IMR-90 (cell line): ENCODE results near the gene HSF2. TPM values are rescaled to one million over a fixed set of nuclear protein-coding genes. Genes with fewer than 3 reads are reported as not detected.

Source experiments
- ATAC-seq: fragments of 200-7000 bp; cut with Tn5 transposase; 2 replicates; pipeline ENCODE4 v1.9.1; 2020; ENCODE audit warnings: low read depth, mild to moderate bottlenecking, moderate library complexity
- BruUV-seq: library from RNA; stranded (reverse); fragments of 400-500 nt; replicated peaks from 2 replicates; lab custom pipeline; 2021; lab: Mats Ljungman, UMichigan
- CTCF ChIA-PET: fragments of 300-600 bp; formaldehyde crosslinking; extraction: SDS; loops from one replicate; lab custom pipeline; 2021; ENCODE audit warnings: antibody characterized with exemption; lab: Yijun Ruan, JAX
- POLR2A ChIA-PET: fragments of 300-600 bp; sonication (Branson Sonifier 250); formaldehyde crosslinking; loops from one replicate; lab custom pipeline; 2022; ENCODE audit warnings: antibody characterized with exemption; ENCODE audit not compliant: unreplicated experiment; lab: Charles Lee
- DNase-seq: peaks from one replicate; pipeline ENCODE4 v3.0.0; 2013
- H2AFZ ChIP-seq: replicated peaks from 2 replicates; pipeline ENCODE3; 2013; ENCODE audit warnings: low read length, mild to moderate bottlenecking; ENCODE audit not compliant: poor library complexity
- H2AK5ac ChIP-seq: 2 replicates; pipeline ENCODE4 v1.6.1; 2013; ENCODE audit warnings: low read depth, low read length, inconsistent platforms
- H2AK9ac ChIP-seq: replicated peaks from 2 replicates; pipeline ENCODE3; 2013; ENCODE audit warnings: mild to moderate bottlenecking, low read depth, low read length, moderate library complexity; ENCODE audit not compliant: poor library complexity
- H2BK120ac ChIP-seq: 2 replicates; pipeline ENCODE4 v1.6.1; 2013; ENCODE audit warnings: low read depth, low read length, inconsistent platforms
- H2BK15ac ChIP-seq: 3 replicates; pipeline ENCODE4 v1.6.1; 2013; ENCODE audit warnings: low read depth, low read length, inconsistent platforms
- H2BK20ac ChIP-seq: 2 replicates; pipeline ENCODE4 v1.6.1; 2013; ENCODE audit warnings: low read depth, mild to moderate bottlenecking, inconsistent platforms, low read length, moderate library complexity
- H2BK5ac ChIP-seq: 2 replicates; pipeline ENCODE4 v1.6.1; 2013; ENCODE audit warnings: mild to moderate bottlenecking, low read depth, low read length, inconsistent platforms; ENCODE audit not compliant: poor library complexity, severe bottlenecking
- H3K14ac ChIP-seq: replicated peaks from 2 replicates; pipeline ENCODE4 v1.6.1; 2013; ENCODE audit warnings: low read depth, low read length, inconsistent platforms
- H3K18ac ChIP-seq: 2 replicates; pipeline ENCODE4 v1.6.1; 2013; ENCODE audit warnings: low read depth, low read length, control low read depth
- H3K23ac ChIP-seq: 2 replicates; pipeline ENCODE4 v1.6.1; 2013; ENCODE audit warnings: low read depth, low read length, inconsistent platforms
- H3K27ac ChIP-seq: 2 replicates; pipeline ENCODE4 v1.5.1; 2013; ENCODE audit warnings: mild to moderate bottlenecking, control low read depth, low read length; ENCODE audit not compliant: insufficient read depth
- H3K27me3 ChIP-seq: 2 replicates; pipeline ENCODE4 v1.6.1; 2013; ENCODE audit warnings: low read length; ENCODE audit not compliant: control insufficient read depth, insufficient read depth
- H3K36me3 ChIP-seq: 2 replicates; pipeline ENCODE4 v1.6.1; 2013; ENCODE audit warnings: low read length, mixed read lengths; ENCODE audit not compliant: control insufficient read depth, insufficient read depth
- H3K4ac ChIP-seq: 2 replicates; pipeline ENCODE4 v1.6.1; 2013; ENCODE audit warnings: low read depth, low read length, inconsistent platforms
- H3K4me1 ChIP-seq: 2 replicates; pipeline ENCODE4 v1.6.1; 2013; ENCODE audit warnings: low read length, mixed read lengths; ENCODE audit not compliant: control insufficient read depth, insufficient read depth
- H3K4me2 ChIP-seq: 2 replicates; pipeline ENCODE4 v1.6.1; 2013; ENCODE audit warnings: low read depth, mild to moderate bottlenecking, control low read depth, low read length, moderate library complexity
- H3K4me3 ChIP-seq: 2 replicates; pipeline ENCODE4 v1.5.1; 2013; ENCODE audit warnings: low read depth, mild to moderate bottlenecking, control low read depth, low read length, moderate library complexity; ENCODE audit not compliant: insufficient read depth
- H3K56ac ChIP-seq: 2 replicates; pipeline ENCODE4 v1.6.1; 2013; ENCODE audit warnings: low read length, inconsistent platforms; ENCODE audit not compliant: insufficient read depth; ENCODE audit errors: extremely low read depth
- H3K79me1 ChIP-seq, 2 experiments: 2 replicates each; pipeline ENCODE4 v1.6.1; 2013; ENCODE audit warnings: low read length in 2 of 2, inconsistent platforms in 1 of 2, low read depth in 1 of 2
- H3K9ac ChIP-seq: 2 replicates; pipeline ENCODE4 v1.6.1; 2013; ENCODE audit warnings: low read depth, low read length, control low read depth
- H3K9me1 ChIP-seq: 2 replicates; pipeline ENCODE4 v1.6.1; 2013; ENCODE audit warnings: low read length, inconsistent platforms; ENCODE audit not compliant: insufficient read depth
- H3K9me3 ChIP-seq: 2 replicates; pipeline ENCODE4 v1.6.1; 2013; ENCODE audit warnings: low read length; ENCODE audit not compliant: control insufficient read depth, insufficient read depth
- H4K20me1 ChIP-seq: 2 replicates; pipeline ENCODE4 v1.6.1; 2013; ENCODE audit warnings: low read length, inconsistent platforms; ENCODE audit not compliant: insufficient read depth
- H4K5ac ChIP-seq: 2 replicates; pipeline ENCODE4 v1.6.1; 2013; ENCODE audit warnings: mild to moderate bottlenecking, low read depth, low read length, control low read depth
- H4K8ac ChIP-seq, 2 experiments: 2 replicates each; pipeline ENCODE4 v1.6.1; 2013; ENCODE audit warnings: low read depth in 2 of 2, low read length in 2 of 2, control low read depth in 1 of 2, inconsistent platforms in 1 of 2
- H4K91ac ChIP-seq: 2 replicates; pipeline ENCODE4 v1.6.1; 2013; ENCODE audit warnings: low read depth, low read length, inconsistent platforms; ENCODE audit not compliant: insufficient read depth
- BHLHE40 ChIP-seq: fragments of 150-350 bp; IDR thresholded peaks from 2 replicates; pipeline ENCODE4 v1.6.1; 2016; ENCODE audit warnings: mild to moderate bottlenecking, low read depth, low read length
- CEBPB ChIP-seq: IDR thresholded peaks from 2 replicates; pipeline ENCODE4 v1.6.1; 2012; ENCODE audit warnings: low read depth, low read length, improper control_type of control experiment
- CHD1 ChIP-seq: IDR thresholded peaks from 2 replicates; pipeline ENCODE4 v1.6.1; 2012; ENCODE audit warnings: low read depth, low read length, improper control_type of control experiment
- ELK1 ChIP-seq: fragments of 150-350 bp; IDR thresholded peaks from 2 replicates; pipeline ENCODE4 v1.6.1; 2016; ENCODE audit warnings: low read depth, mild to moderate bottlenecking, low read length, moderate library complexity, borderline replicate concordance
- MAFK ChIP-seq: IDR thresholded peaks from 2 replicates; pipeline ENCODE4 v1.6.1; 2012; ENCODE audit warnings: low read depth, low read length, improper control_type of control experiment
- MAZ ChIP-seq: IDR thresholded peaks from 2 replicates; pipeline ENCODE4 v1.6.1; 2012; ENCODE audit warnings: low read depth, mild to moderate bottlenecking, low read length, improper control_type of control experiment, moderate library complexity, borderline replicate concordance
- MXI1 ChIP-seq: IDR thresholded peaks from 2 replicates; pipeline ENCODE4 v1.6.1; 2012; ENCODE audit warnings: low read depth, mild to moderate bottlenecking, low read length, moderate library complexity, borderline replicate concordance
- NFE2L2 ChIP-seq: fragments of 150-350 bp; IDR thresholded peaks from 2 replicates; pipeline ENCODE4 v1.6.1; 2016; ENCODE audit warnings: low read depth, mild to moderate bottlenecking, low read length
- POLR2A ChIP-seq: IDR thresholded peaks from 2 replicates; pipeline ENCODE4 v1.6.1; 2012; ENCODE audit warnings: mild to moderate bottlenecking, low read depth, low read length
- RCOR1 ChIP-seq: IDR thresholded peaks from 2 replicates; pipeline ENCODE4 v1.6.1; 2012; ENCODE audit warnings: mild to moderate bottlenecking, low read length, improper control_type of control experiment; ENCODE audit not compliant: insufficient replicate concordance
- RFX5 ChIP-seq: IDR thresholded peaks from 2 replicates; pipeline ENCODE4 v1.8.0; 2012; ENCODE audit warnings: low read depth, mild to moderate bottlenecking, low read length, moderate library complexity
- SMC3 ChIP-seq: fragments of 150-350 bp; IDR thresholded peaks from 2 replicates; pipeline ENCODE4 v1.6.1; 2016; ENCODE audit warnings: low read depth, mild to moderate bottlenecking, antibody characterized with exemption, low read length, moderate library complexity
- USF2 ChIP-seq: fragments of 150-350 bp; IDR thresholded peaks from 2 replicates; pipeline ENCODE4 v1.6.1; 2017; ENCODE audit warnings: mild to moderate bottlenecking, antibody characterized with exemption, low read length, low read depth
- WGBS, 2 experiments: methylation state at CpG; one replicate each; pipeline versions ENCODE4 v1.1.5 to v1.1.7; 2013; ENCODE audit warnings: missing lambda C conversion rate in 2 of 2; ENCODE audit not compliant: insufficient read length in 1 of 2; ENCODE audit errors: extremely low coverage in 2 of 2; 5-methylcytosine and 5-hydroxymethylcytosine counted together
- dilution Hi-C: fragments of 300-500 bp; cut with HindIII; formaldehyde crosslinking; loops from one replicate; pipeline ENCODE4 v1.14.3; 2018; ENCODE audit warnings: low sequenced_read_pairs; ENCODE audit not compliant: unreplicated experiment
- in situ Hi-C: fragments of 300-500 bp; cut with MboI; formaldehyde crosslinking; loops from 3 replicates; pipeline ENCODE4 v1.14.3; 2019; ENCODE audit warnings: low sequenced_read_pairs, inconsistent platforms, mixed read lengths
- intact Hi-C: fragments of 100-400 bp; cut with micrococcal nuclease; formaldehyde crosslinking; loops from 2 replicates; pipeline ENCODE4 v1.10.0; 2022
- polyA plus RNA-seq, 3 experiments: library from polyadenylated mRNA; depleted of rRNA; stranded (reverse); fragments of >200 nt; gene quantifications; 2 replicates each; pipeline ENCODE4 v1.2.3, GENCODE V29; 2012; ENCODE audit warnings: low replicate concordance in 1 of 3
- total RNA-seq: library from RNA; depleted of rRNA; stranded (reverse); fragments of >200 nt; gene quantifications from 2 replicates; pipeline ENCODE4 v1.2.3, GENCODE V29; 2012

Gene HSF2
- total and polyA plus RNA-seq, 2 of the 4 experiments (the other 2 are of a cell fraction) = 17.6 to 28.9 TPM

DNA sequence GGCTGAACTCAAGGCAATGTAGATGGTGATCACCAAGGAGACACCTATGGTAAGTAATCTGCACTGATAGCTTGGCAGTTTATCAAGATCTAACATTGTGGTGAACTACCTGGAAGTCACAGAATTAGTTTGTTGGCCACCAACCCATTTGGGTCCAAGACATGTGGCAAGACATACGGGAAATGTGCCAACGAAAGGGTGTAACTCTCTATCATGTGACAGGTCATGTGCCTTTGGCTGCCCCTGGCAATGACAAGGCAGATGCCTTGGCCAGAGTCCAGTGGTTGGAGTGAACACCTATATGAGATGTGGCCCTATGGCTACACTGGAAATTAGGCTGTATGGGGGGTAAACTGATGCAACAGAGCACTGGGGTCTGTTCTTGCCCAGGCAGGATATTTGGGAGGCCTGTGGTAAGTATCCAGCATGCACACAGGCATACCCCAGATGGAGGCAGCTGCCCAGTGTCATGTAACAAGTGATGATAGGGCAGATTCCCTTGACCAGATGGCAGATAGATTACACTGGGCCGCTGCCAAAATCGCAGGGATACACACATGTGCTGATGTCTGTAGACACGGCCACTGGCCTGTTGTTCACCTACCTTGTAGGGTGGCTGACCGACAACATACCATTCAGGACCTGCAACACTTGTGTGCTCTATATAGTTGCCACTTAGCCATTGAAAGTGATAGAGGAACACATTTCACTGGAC, 35.5 kb upstream of the HSF2 start:
- H2BK5ac ChIP-seq = no peak overlapping the region
- intact Hi-C loops (no loop called here), in situ Hi-C loops (no loop called here), dilution Hi-C loops (no loop called here)
- no peak overlapping the region for H2BK15ac ChIP-seq
- H2AK9ac ChIP-seq = no peak overlapping the region
- H3K9me1 ChIP-seq = no peaks in the 10 kb centered on the region
- no peak overlapping the region for H3K14ac ChIP-seq
- no peaks in the 10 kb centered on the region for H3K9me3 ChIP-seq
- TF ChIP-seq ELK1 = no peak
- no peak for TF ChIP-seq NFE2L2
- no peak for TF ChIP-seq MAZ
- no peak for TF ChIP-seq CHD1
- TF ChIP-seq RFX5 = no peak
- no peak for TF ChIP-seq MXI1
- TF ChIP-seq CEBPB = no peak
- TF ChIP-seq SMC3 = no peak
- no peak for TF ChIP-seq BHLHE40
- no peak for TF ChIP-seq MAFK
- no peak for TF ChIP-seq RCOR1
- TF ChIP-seq POLR2A = no peak
- TF ChIP-seq USF2 = no peak
- no peaks in the 10 kb centered on the region for H3K36me3 ChIP-seq
- H3K9ac ChIP-seq = no peak overlapping the region
- H3K23ac ChIP-seq = no peak overlapping the region
- POLR2A ChIA-PET = no interaction called here
- no peak overlapping the region for H3K4ac ChIP-seq
- no peak for DNase-seq
- no peaks in the 10 kb centered on the region for H3K4me1 ChIP-seq
- H2AFZ ChIP-seq = peak overlapping the region; percentile 51
- H3K4me2 ChIP-seq = no peak overlapping the region
- no peak overlapping the region for H3K27ac ChIP-seq
- no peak overlapping the region for H3K18ac ChIP-seq
- 50% methylated on average over 2 of the region's 6 CpGs; no CpG with 5 or more reads in 1 of the 2 experiments for WGBS, 2 experiments
- no peak overlapping the region for H3K4me3 ChIP-seq
- no peak overlapping the region for H4K5ac ChIP-seq
- H3K27me3 ChIP-seq = no peaks in the 10 kb centered on the region
- no peak for ATAC-seq
- CTCF ChIA-PET = no interaction called here
- H2BK20ac ChIP-seq = no peak overlapping the region
- H4K8ac ChIP-seq = no peak overlapping the region
- no peaks in the 10 kb centered on the region for H4K20me1 ChIP-seq
- no peaks in the 10 kb centered on the region for H3K79me1 ChIP-seq
- H2AK5ac ChIP-seq = no peak overlapping the region
- H3K56ac ChIP-seq = no peak overlapping the region
- no TSS peak for BruUV-seq
- H2BK120ac ChIP-seq = no peak overlapping the region
- H4K91ac ChIP-seq = no peak overlapping the region
